Breast epithelium (tissue), 4 donors: ENCODE data around the gene HCN4. TPM values are rescaled to one million over a fixed set of nuclear protein-coding genes. Genes with fewer than 3 reads are reported as not detected.

Experiments used
- DNase-seq, 2 donors: peaks; one replicate each; pipeline ENCODE4 v3.0.0-alpha.2; 2019; ENCODE audit warnings: low spot score in 2 of 2
- H3K27ac ChIP-seq, 2 donors: fragments of 200-600 bp; sonication (generic) in 1 of 2; one replicate each; pipeline ENCODE4 v1.5.1; 2016 to 2019; ENCODE audit warnings: mild to moderate bottlenecking in 1 of 2
- H3K27me3 ChIP-seq, 2 donors: fragments of 200-600 bp; sonication (generic) in 1 of 2; one replicate each; pipeline versions ENCODE4 v1.5.1 to v1.6.0; 2017 to 2019; ENCODE audit warnings: control low read depth in 1 of 2, mild to moderate bottlenecking in 1 of 2
- H3K36me3 ChIP-seq: fragments of 200-600 bp; one replicate; pipeline ENCODE4 v1.5.1; 2019
- H3K4me1 ChIP-seq, 2 donors: fragments of 200-600 bp; sonication (generic); one replicate each; pipeline ENCODE4 v1.5.1; 2016 to 2019; ENCODE audit warnings: control low read depth in 1 of 2
- H3K4me3 ChIP-seq, 3 donors: fragments of 200-600 bp; sonication (generic); 1 replicate in 2 of 3; 2 replicates in 1 of 3; pipeline ENCODE4 v1.5.1; 2016 to 2019; ENCODE audit warnings: mild to moderate bottlenecking in 3 of 3, moderate library complexity in 2 of 3
- H3K9me3 ChIP-seq, 2 donors: fragments of 200-600 bp; sonication (generic) in 1 of 2; one replicate each; pipeline ENCODE4 v1.5.1; 2016 to 2019; ENCODE audit warnings: control low read depth in 1 of 2
- POLR2A ChIP-seq: fragments of 450-650 bp; IDR thresholded peaks from one replicate; pipeline ENCODE4 v1.6.1; 2016; ENCODE audit warnings: antibody characterized with exemption, mild to moderate bottlenecking, moderate library complexity
- POLR2AphosphoS5 ChIP-seq, 3 donors: sonication (generic); formaldehyde crosslinking; IDR thresholded peaks; one replicate each; pipeline ENCODE4 v1.6.1; 2017; ENCODE audit warnings: antibody characterized with exemption in 3 of 3
- intact Hi-C: fragments of 100-400 bp; cut with DNase I; formaldehyde crosslinking; loops from one replicate; pipeline ENCODE4 v1.15.1; 2023; ENCODE audit warnings: low total_unique reads
- total RNA-seq, 3 donors: library from RNA; depleted of rRNA; stranded (reverse); fragments of >200 nt; gene quantifications; one replicate each; pipeline ENCODE4 v1.1.0, GENCODE V29; 2016
- TF ChIP-seq, protein P1 (sequence below), 3 donors: fragments of 450-650 bp; IDR thresholded peaks; one replicate each; pipeline ENCODE4 v1.5.1; 2016 to 2017; ENCODE audit warnings: antibody characterized with exemption in 3 of 3, mild to moderate bottlenecking in 3 of 3, moderate library complexity in 3 of 3

The HCN4 gene
- total RNA-seq, 3 donors from 2014 or later, result not detected

DNA sequence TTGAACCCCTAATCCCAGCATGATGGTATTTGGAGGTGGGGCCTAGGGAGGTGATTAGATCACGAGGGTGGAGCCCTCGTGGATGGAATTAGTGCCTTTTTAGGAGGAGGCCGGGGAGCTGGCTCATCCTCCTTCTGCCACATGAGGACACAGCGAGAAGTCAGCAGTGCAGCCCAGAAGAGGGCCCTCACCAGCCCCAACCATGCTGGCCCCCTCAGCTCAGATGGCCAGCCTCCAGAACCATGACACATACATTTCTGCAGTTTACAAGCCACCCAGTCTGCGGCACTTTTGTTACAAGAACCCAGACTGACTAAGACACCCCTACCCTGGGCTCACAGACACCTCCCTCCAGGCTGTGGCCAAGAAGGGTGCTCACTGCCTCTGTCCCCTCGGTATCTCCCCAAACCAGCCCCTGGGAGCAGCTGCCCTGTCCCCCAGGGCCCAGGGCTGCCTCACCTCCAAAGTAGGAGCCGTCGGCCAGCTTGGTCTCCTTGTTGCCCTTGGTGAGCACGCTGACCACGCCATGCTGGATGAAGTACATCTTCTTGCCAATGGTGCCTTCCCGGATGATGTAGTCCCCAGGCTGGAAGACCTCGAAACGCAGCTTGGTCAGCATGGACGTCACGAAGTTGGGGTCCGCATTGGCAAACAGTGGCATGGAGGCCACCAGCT lies 44.1 kb downstream of the HCN4 start:
- Histone ChIP-seq H3K27ac (no peak overlapping the region), H3K27me3 (peaks cover 0 to 34% of the 10 kb centered on the region in 2 donors), H3K4me3 (no peak overlapping the region), H3K36me3 (no peaks in the 10 kb centered on the region), H3K4me1 (no peaks in the 10 kb centered on the region), H3K9me3 (no peaks in the 10 kb centered on the region)
- intact Hi-C loops, result no loop called here
- TF ChIP-seq, protein P1, sequence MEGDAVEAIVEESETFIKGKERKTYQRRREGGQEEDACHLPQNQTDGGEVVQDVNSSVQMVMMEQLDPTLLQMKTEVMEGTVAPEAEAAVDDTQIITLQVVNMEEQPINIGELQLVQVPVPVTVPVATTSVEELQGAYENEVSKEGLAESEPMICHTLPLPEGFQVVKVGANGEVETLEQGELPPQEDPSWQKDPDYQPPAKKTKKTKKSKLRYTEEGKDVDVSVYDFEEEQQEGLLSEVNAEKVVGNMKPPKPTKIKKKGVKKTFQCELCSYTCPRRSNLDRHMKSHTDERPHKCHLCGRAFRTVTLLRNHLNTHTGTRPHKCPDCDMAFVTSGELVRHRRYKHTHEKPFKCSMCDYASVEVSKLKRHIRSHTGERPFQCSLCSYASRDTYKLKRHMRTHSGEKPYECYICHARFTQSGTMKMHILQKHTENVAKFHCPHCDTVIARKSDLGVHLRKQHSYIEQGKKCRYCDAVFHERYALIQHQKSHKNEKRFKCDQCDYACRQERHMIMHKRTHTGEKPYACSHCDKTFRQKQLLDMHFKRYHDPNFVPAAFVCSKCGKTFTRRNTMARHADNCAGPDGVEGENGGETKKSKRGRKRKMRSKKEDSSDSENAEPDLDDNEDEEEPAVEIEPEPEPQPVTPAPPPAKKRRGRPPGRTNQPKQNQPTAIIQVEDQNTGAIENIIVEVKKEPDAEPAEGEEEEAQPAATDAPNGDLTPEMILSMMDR (IDR thresholded peaks at IDR 0.05), result no peak
- TF ChIP-seq POLR2A (no peak), POLR2AphosphoS5 (IDR thresholded peaks at IDR 0.05) (no peak)
- peak in 1 of 2 donors; percentile 22 for DNase-seq

DNA sequence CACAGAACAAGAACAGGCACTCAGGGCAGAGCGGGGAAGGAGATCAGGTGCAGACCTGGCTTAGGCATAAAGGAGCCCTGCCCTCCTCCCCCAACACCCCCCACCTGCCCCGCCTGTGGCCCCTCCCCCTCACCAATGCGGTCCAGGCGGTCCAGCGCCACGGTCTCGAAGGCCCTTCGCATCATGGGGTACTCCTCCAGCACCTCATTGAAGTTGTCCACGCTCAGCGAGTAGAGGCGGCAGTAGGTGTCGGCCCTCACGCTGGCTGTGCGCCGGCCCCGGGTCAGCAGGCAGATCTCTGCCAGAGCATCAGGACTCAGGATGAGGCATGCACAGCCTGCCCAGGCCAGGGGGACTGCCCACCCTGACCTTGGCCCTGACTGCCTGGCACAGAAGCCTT lies 44.8 kb downstream of the HCN4 start:
- no peaks in the 10 kb centered on the region for H3K36me3 ChIP-seq
- DNase-seq, result peak in 1 of 2 donors; percentile 53
- TF ChIP-seq POLR2AphosphoS5 (IDR thresholded peaks at IDR 0.05), result no peak
- no peak for TF ChIP-seq POLR2A
- TF ChIP-seq, protein P1 (IDR thresholded peaks at IDR 0.05), result no peak
- no peak overlapping the region for H3K4me3 ChIP-seq
- H3K27me3 ChIP-seq, result peaks cover 0 to 40% of the 10 kb centered on the region in 2 donors
- no peak overlapping the region for H3K27ac ChIP-seq
- no peaks in the 10 kb centered on the region for H3K9me3 ChIP-seq
- intact Hi-C loops, result no loop called here
- no peaks in the 10 kb centered on the region for H3K4me1 ChIP-seq

GRCh38 chr15:73323374-73323955 lies 45.3 kb downstream of the HCN4 start:
- Histone ChIP-seq H3K27ac (no peak overlapping the region), H3K27me3 (peaks cover 0 to 42% of the 10 kb centered on the region in 2 donors), H3K4me1 (no peaks in the 10 kb centered on the region), H3K36me3 (no peaks in the 10 kb centered on the region), H3K4me3 (no peak overlapping the region), H3K9me3 (no peaks in the 10 kb centered on the region)
- TF ChIP-seq POLR2A, result no peak
- TF ChIP-seq, protein P1 (IDR thresholded peaks at IDR 0.05), result no peak
- no peak for TF ChIP-seq POLR2AphosphoS5 (IDR thresholded peaks at IDR 0.05)
- DNase-seq, result peak in 1 of 2 donors; percentile 44
- intact Hi-C loops, result no loop called here

DNA sequence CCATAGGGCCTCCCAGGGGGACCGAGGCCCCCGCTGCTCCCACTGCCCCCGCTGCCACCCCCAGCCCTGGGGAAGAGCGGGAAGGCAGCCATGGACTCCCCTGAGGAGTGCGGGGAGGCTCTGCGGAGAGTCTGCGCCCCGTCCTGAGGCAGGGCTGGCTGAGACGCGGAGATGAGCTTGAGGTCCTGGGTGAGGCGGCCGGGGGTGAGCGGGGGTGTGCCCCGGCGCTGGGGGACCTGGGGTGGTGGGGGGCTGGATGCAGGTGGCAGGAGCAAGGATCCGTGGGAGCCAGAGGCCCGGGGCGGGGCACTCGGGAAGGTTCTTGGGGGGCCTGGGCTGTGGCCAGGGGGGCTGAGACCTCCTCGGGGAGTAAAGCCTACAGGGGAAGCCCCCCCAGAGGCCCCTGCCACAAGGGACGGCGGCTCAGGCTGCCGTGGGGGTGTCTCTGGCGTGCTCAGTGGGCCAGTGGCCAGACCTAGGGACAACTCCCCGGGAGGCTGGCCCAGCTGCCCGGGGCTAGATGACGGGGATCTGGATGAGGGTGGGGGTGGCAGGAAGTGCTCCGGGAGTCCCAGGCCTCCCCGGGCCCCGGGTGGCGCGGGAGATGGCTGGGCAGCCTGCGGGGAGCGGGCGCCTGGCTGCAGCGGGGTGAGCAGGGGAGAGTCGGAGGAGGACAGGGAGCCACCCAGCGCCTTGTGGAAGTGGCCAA lies 45.9 kb downstream of the HCN4 start:
- H3K36me3 ChIP-seq, result no peaks in the 10 kb centered on the region
- no peak for TF ChIP-seq POLR2AphosphoS5 (IDR thresholded peaks at IDR 0.05)
- no peak for TF ChIP-seq POLR2A
- TF ChIP-seq, protein P1 (IDR thresholded peaks at IDR 0.05), result no peak
- no peak overlapping the region for H3K27ac ChIP-seq
- no peaks in the 10 kb centered on the region for H3K4me1 ChIP-seq
- no peak overlapping the region for H3K4me3 ChIP-seq
- peaks cover 0 to 42% of the 10 kb centered on the region in 2 donors for H3K27me3 ChIP-seq
- no peaks in the 10 kb centered on the region for H3K9me3 ChIP-seq
- intact Hi-C loops, result no loop called here
- DNase-seq, result peak in 1 of 2 donors; percentile 40
